GM21390 (cell line): Measurements from ENCODE around the gene CATSPERE.
A peak's percentile ranks its signal among the peaks of the same experiment; 100 is the strongest.

Source experiments
- ATAC-seq: cut with Tn5 transposase; IDR thresholded peaks from one replicate; pipeline ENCODE4 v1.9.1; 2021; ENCODE audit not compliant: unreplicated experiment

Gene CATSPERE, protein sequence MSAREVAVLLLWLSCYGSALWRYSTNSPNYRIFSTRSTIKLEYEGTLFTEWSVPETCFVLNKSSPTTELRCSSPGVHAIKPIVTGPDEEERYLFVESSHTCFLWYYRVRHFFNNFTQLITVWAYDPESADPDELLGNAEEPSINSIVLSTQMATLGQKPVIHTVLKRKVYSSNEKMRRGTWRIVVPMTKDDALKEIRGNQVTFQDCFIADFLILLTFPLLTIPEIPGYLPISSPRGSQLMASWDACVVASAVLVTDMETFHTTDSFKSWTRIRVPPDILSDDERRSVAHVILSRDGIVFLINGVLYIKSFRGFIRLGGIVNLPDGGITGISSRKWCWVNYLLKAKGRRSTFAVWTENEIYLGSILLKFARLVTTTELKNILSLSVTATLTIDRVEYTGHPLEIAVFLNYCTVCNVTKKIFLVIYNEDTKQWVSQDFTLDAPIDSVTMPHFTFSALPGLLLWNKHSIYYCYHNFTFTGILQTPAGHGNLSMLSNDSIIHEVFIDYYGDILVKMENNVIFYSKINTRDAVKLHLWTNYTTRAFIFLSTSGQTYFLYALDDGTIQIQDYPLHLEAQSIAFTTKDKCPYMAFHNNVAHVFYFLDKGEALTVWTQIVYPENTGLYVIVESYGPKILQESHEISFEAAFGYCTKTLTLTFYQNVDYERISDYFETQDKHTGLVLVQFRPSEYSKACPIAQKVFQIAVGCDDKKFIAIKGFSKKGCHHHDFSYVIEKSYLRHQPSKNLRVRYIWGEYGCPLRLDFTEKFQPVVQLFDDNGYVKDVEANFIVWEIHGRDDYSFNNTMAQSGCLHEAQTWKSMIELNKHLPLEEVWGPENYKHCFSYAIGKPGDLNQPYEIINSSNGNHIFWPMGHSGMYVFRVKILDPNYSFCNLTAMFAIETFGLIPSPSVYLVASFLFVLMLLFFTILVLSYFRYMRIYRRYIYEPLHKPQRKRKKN

GRCh38 chr1:244461245-244462071 is at the start of gene CATSPERE:
Gene CATSPERE (plus strand): TSS chr1:244461273. CDS start chr1:244461430, 157 bp downstream.
- ATAC-seq: peak; percentile 99

GRCh38 chr1:244412176-244412575 is 48.9 kb upstream of the CATSPERE start:
- ATAC-seq: no peak

- no peak for ATAC-seq
Observed at GRCh38 chr1:244413736-244414135, 47.3 kb upstream of the CATSPERE start.

GRCh38 chr1:244414543-244414942 is 46.5 kb upstream of the CATSPERE start:
- ATAC-seq: no peak

- no peak for ATAC-seq
Observed at GRCh38 chr1:244419024-244419423, 42.0 kb upstream of the CATSPERE start.

GRCh38 chr1:244422174-244422573 is 38.9 kb upstream of the CATSPERE start:
- ATAC-seq: no peak

- no peak for ATAC-seq
Observed at GRCh38 chr1:244424649-244425334, 36.3 kb upstream of the CATSPERE start.

DNA sequence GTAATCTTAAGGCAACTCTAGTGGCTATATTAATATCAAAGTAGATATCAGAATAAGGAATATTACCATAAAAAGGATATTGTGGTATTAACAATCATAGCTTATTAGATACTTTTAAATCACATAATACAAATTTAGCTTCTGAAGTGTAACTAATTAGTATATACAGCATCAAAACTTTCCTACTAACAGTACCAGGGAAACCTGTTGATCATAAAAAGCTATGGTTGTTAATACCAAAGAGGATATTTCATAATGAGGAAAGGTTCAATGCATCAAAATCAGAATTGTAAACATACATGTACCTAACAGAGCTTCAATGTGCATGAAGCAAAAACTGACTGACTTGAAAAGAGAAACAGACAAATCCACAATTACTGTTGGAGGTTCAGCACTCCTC is 33.4 kb upstream of the CATSPERE start:
- no peak for ATAC-seq

DNA sequence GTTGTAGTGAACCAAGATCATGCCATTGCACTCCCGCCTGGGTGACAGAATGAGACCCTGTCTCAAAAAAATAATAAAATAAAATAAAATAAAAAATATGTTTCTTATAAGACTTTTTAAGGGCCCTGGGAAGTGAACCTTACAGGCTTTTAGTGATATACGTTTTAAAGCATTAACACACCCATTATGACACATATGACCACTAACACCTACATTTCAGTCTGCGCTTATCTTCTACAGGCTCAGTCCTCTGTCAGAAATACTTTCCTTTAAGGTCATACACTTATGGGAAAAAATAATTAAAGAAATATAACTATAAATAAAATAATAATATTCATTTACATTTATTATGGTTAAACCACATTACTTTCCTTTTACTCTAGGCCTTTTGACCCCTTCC is 31.3 kb upstream of the CATSPERE start:
- no peak for ATAC-seq

GRCh38 chr1:244431166-244431565 is 29.9 kb upstream of the CATSPERE start:
- no peak for ATAC-seq

DNA sequence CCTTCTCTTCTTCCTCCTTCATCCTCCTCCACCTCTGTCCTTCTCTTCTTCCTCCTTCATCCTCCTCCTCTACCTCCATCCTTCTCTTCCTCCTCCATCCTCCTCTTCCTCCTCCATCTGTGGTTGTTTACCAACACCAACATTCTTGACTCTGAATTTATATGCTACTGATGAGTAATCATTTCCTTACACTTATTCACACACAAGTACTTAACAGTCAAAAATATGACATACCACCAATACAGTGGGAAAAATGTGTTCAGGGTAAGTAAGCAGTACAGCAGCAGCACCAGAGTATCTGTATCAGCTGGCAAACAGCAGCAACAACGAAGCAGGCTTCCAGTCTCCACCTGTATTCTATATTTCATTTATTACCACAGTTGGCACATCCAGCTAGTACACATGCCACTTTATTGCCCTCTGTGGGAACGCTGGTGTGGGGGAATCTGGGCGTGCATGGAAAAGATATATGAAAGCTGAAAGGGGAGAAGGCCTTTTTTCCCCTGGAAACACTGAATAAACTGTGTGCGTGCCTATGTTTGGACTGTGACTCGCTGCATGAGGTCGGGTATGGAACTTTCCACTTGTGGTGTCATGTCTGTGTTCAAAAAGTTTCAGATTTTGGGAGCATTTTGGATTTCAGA is 25.4 kb upstream of the CATSPERE start:
- no peak for ATAC-seq

DNA sequence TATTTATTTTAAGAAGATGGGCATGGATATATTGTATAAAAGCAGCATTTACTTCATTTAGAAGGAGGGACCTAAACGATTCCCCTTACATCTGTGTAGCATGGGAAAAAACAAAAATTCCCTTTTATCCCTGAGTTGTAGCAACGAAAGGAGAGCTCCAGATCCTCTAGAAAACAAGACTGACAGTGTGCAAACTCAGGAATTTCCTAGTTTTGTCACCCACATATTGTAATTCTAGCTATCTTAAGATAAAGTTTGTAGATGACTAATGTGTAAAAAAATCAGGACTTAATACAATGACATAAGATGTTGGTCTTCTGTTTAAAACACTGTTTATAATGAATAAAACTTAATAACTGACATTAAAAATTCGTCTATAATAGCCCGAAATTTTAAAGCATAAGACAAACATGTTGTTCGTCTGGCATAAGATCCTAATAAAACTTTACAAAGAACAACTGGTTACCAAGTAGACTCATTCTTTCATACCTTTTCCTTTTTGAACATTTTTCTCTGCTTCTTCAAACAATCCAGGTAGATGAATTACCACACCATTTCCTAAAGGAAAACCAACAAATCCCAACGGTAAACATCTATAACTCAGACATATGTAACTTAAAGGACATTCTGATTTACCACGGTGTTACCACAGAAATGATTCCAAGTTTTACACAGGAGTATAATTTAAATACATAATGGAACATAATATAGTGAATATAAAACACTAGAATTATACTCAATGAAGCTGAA is 24.6 kb upstream of the CATSPERE start:
- ATAC-seq: no peak

DNA sequence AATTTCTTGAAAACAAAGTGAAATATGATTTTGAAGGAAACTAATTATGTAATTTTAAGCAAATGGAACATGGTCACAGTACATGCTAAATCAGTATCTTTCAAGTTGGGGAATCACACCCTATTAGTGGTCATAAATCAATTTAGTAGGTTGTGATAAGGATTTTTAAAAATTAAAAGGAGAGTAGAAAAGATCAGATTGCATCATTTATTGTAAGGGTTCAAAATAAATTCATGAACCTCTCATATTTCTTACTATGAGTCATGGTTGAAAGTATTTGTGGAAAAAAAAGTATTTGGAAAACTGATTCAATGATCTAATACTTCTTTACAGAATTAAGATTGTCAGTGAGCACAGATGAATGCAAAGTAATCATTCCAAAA is 24.0 kb upstream of the CATSPERE start:
- ATAC-seq: no peak

DNA sequence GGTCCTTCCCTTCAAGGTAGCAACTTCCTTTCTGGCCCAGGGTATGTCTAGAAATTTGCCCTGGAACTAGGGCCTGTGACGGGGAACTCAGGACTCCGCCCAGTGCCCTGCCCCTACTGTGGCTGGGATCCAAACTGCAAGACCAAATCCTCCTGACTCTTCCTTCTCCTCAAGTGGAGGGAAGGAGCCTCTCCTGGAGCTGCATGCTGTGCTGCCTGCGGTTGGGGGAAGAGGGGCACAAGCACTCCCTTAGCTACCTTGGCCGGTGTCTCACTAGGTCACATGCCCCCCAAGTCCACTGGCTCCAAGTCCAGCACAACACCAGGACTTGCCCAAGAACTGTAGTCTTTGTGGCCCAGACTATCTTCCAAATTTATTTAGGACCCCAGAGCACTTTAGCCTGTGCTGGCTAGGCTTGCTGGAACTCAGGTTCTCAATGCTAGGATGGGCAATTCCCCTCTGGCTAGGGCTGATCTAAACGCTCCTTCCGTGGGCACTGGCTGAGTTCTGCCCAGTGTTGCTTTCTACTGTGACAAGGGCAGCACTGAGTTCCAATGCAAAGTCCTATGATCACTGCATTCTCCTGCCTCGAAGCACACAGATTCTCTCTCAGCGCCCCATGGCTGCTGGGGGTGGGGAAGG is 21.6 kb upstream of the CATSPERE start:
- no peak for ATAC-seq

DNA sequence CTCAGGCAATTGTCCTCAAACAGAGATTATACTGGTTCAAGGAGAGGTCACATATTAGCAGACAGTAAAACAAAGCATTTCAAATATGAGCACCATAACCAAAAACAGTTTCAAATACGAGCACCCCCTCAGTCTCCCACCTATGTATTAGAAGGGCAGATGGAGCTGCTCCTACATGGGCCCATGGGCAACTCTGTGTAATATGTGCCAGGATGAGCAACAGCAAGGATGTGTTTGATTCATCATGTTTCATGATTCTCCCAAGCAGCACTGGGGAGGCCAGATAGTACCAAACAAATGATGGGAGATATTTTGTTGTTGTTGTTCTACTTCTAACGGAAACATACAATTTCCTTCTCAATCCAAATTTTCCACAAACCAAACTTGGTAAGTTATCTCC is 18.2 kb upstream of the CATSPERE start:
- no peak for ATAC-seq

- no peak for ATAC-seq
Observed at GRCh38 chr1:244444854-244445253, 16.2 kb upstream of the CATSPERE start.

- no peak for ATAC-seq
Observed at GRCh38 chr1:244445320-244446181, 15.5 kb upstream of the CATSPERE start.

- ATAC-seq: no peak
Observed at GRCh38 chr1:244447024-244447423, 14.0 kb upstream of the CATSPERE start.
